HG02623 (cell line): ENCODE results near the gene SGMS1.
"Not testable (repeated sequence)": the region's sequence is repeated elsewhere in the genome, so short reads cannot be mapped to it uniquely, and the experiment has no call there.

ENCODE experiments used
- ATAC-seq: cut with Tn5 transposase; IDR thresholded peaks from one replicate; pipeline ENCODE4 v1.9.1; 2021; ENCODE audit warnings: moderate library complexity; ENCODE audit not compliant: unreplicated experiment

The SGMS1 gene

DNA sequence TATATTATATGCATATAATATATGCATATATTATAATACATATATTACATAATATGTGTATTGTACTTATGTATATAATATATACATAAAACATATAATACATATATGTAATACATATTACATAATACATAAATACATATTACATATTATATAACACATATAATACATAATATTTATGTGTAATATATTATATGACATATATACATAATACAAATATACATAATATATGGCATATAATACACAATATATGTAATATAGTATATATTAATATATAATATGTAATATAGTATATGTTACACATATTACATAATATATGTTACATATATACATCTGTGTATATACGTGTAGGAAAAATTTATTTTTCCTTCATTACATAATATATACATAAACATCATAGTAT lies 63.4 kb downstream of the SGMS1 start:
- ATAC-seq = no peak

DNA sequence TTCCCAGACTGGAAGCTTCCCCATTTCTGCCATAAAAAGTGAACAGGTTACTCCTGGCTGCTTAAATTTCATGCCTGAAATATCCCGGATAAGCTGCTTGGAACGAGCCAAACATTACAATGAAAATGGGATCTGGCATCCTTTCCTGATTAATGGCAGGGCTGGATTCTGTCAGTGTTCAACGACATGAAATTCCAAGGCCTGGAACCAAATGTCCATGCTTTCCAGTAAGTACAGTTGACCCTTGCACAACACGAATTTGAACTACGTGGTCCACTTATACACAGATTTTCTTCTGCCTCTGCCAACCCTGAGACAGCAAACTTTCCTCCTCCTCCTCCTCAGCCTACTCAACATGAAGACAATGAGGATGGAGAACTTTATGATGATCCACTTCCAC lies 65.4 kb downstream of the SGMS1 start:
- no peak for ATAC-seq

DNA sequence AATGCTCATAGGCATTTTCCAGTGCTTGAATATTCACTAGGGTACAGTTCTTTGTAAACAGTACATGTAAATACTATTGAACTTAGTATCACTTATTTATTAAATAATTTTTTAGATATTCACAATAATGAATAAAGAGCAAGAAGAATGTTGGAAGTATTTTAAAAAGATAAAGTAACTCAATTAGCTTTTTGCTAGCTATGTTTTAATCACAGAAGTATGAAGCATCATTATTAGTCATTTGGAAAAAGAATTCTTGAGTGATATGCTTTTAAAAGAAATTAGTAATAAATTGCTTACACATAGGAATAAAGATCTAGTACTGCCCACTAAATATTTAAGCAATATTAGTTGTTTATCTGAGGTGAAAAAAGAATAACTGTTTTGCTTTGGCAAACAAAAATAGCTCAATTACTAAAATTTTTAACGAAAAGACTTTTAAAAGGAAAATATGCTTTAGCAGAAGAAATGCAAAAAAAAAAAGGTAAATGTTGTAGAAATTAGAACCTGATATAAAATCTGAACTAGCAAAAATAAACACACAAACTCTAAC lies 66.5 kb downstream of the SGMS1 start:
- ATAC-seq = no peak

DNA sequence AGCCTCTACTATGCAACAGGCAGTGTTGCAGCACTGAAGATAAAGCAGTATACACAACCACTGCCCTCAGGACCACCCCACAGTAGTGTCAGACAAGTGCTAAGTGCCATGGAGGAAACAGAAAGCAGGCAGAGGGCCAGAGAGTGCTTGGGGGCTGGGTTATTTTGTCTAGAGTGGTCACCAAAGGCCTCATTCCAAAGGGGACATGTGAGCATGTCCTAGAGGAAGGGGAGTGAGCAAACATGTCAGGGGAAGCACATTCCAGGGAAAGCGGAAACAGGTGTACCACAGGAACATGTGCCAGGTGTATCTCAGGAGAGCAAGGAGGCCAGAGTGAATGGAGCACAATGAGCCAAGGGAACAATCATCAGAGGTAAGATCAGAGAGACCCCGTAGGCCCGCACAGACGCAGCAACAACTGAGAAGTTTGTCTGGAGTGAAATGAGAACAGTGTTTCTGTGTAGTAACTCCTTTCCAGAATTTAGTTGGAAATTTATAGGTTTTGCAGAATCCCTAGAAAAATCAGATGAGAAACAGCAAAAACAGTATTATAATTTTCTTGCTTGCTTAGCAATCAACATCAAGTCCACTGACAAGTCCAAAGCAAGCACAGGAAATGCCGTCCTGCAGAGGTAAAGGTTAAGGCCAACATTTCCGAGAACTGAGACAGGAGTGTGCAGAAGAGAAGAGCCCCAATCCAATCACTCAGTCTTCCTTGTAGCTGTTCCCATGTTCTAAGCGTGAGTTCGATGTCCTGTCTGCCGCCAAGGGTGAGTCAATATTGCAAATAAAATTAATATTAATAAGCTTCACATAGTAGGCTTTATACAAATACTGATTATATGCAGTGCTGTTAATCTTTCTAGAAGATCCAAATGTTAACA lies 67.3 kb downstream of the SGMS1 start:
- ATAC-seq = no peak

DNA sequence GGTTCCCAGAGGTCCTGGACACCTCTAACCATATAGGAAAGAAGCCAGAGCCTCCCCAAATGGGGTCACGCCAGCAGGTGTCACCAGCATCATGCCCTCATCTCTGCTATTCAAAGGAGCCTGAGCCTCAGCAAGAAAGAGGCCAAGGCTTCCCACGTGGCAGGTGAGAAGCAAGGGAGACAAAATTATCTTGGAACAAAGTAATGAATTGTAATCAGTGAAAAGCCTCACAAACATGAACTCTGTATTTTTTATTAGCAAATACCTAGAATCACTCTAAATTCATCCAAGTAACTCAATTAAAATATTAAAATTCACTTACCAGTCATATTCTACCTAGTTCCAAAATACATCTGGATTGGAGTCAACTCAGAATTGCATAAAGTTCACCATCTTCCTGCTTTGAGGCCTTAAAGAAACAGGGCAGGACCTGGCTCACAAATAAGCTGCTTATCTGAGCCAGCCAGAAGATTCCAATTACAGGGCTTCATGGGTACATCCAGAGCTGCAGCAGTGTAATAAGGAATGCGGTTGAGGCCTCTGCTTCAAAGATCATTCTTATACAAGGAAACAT lies 68.7 kb downstream of the SGMS1 start:
- ATAC-seq = no peak

DNA sequence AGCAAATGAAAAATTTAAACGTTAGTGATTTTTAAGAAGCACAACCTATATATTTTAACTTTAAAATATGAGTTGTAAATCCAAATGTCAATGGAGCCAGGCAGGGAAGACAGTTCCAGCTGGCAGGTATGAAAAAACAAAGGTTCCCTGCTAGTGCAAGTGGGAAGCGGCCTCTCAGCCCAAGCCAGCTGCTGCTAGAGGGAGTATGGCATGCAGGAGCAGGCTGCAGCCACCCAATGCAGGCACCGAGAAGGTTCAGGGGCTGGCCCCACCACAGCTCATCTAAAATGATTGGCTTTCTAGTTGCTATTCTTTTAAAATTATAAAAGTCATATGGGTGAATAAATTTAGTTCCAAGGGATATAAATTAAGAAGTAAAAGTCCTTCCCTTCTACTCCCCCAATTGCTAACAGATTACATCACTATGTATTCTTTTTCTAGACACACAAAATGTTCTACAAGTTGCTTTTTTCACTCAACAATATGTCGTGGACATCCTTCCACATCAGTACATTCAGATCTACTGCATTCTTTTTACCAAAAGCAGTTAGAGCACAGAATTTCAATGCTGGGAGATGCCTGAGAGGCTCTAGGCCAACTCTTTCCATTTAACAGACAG lies 69.3 kb downstream of the SGMS1 start:
- no peak for ATAC-seq

DNA sequence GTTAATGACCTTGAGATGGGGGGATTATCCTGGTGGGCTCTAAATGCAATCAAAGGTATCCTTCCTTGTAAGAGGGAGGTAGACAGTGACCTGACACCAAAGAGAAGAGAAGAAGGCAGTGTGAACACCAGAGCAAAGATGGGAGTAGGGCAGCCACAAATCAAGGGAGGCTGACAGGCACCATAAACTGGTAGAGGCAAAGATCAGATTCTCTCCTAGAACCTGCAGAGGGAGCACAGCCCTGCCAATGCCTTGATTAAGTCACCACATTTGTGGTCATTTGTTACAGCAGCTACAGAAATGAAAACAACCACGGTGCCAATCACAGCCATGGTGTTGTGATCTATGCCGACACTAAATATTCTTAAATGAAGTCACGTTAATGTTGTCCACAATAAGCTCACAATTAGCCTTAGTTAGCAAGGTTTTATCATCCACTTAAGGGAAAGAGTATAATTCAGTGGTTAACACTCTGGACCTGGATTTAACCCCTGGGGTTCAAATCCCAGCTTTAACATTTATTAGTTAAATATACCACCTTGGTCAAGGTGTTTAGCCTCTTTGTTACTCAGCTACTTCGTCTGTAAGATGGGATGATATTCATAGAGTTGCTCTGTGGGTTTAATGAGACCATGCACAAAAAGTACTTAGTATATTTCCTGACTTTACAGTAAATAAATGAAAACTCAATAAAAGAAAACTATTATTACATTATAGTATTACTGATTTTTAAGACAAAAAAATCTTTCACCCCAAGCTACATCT lies 70.8 kb downstream of the SGMS1 start:
- ATAC-seq = no peak

DNA sequence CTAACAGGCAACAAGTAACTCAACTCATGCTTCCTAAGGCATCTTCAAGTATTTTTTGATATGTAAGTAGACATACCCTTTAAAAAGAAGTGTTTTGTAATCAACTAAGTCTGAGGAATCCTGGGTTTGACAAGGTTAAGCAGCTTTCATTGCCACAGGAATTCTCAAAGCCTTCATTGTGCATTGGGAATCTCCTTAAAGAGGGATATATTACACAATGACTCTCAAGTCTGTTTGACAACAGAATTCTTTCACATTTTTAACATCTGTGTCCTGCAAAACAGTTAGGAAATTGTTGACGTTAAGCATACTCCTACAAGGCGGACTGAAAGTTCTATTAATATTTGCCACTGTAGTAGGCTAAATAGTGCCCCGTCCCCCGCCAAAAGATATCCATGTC lies 71.4 kb downstream of the SGMS1 start:
- ATAC-seq = no peak

DNA sequence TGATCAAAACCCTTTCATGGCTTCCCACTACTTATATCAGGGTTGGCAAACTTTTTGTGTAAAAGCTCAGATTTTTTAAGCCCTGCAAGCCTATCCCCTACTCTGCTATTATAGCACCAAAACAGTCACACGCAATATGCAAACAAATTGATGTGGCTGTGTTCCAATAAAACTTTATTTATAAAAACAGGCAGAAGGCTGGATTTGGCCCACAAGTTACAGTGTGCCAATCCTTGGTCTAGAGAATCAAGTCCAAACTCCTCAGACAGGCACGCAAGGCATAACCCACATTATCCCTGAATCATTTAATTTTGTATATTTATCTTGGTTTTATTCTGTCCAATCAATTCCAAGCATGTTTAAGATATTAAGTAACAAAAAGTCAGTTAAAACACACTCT lies 71.9 kb downstream of the SGMS1 start:
- ATAC-seq = no peak

DNA sequence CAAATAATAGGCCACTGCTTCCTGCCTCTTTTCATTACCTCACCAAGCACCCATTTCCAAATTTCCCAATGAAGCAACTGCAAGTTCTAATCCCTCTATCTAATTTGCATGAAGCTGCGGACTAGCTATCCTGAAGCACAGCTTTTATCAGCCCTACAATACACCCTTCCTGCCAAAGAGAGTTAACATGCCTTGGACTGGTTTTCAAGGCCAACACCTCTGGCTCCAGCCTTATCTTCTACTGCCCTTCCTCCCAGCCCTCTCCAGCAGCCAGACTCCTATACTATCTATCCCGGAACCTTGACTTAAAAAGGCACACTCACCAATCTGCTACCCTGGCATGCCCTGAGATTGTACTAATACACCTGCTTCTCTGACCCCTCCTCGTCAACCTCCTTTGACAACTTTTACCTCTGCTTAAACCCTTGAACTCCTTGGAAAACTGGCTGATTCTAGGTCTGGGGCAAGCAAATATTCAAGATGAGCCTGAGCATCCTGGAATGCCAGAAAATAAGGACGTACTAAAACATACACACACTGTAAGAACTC lies 73.4 kb downstream of the SGMS1 start:
- no peak for ATAC-seq

DNA sequence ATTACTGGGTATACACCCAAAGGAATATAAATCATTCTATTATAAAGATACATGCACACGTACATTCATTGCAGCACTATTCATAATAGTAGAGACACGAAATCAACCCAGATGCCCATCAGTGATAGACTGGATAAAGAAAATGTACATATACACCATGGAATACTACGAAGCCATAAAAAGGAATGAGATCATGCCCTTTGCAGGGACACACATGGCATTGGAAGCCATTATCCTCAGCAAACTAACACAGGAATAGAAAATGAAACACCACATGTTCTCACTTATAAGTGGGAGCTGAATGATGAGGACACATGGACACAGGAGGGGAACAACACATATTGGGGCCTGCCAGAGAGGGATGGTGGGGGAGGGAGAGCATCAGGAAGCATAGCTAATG lies 74.6 kb downstream of the SGMS1 start:
- ATAC-seq = not testable (repeated sequence)

DNA sequence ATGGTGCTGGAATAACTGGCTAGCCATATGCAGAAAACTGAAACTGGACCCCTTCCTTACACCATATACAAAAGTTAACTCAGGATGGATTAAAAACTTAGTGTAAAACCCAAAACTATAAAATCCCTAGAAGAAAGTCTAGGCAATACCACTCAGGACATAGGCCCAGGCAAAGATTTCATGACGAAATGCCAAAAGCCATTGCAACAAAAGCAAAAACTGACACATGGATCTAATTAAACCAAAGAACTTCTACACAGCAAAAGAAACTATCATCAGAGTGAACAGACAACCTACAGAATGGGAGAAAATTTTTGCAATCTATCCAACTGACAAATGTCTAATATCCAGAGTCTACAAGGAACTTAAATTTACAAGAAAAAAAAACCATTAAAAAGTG lies 75.3 kb downstream of the SGMS1 start:
- not testable (repeated sequence) for ATAC-seq

DNA sequence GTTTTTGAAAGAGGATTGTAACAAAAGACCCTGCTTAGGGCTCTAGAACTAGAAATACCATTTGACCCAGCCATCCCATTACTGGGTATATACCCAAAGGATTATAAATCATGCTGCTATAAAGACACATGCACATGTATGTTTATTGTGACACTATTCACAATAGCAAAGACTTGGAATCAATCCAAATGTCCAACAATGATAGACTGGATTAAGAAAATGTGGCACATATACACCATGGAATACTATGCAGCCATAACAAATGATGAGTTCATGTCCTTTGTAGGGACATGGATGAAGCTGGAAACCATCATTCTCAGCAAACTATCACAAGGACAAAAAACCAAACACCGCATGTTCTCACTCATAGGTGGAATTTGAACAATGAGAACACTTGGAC lies 77.5 kb downstream of the SGMS1 start:
- not testable (repeated sequence) for ATAC-seq

DNA sequence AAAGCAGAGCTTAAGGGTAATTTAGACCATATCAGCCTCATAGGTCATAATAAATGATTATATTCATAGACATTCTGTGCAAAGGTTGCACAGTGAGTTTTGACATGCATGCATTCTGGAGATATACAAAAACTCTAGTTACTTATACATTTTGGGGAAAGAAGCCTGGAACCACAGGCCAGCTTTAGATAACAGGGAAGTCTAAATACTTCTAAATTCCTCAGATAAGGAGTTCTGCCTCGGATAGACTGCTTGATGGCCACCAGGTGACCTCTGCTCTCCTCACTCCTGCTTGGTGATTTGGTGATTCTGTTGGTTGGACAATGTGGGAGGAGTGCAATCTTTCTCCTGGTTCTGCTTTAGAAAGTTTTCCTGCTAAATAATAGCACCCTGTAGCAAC lies 77.9 kb downstream of the SGMS1 start:
- ATAC-seq = no peak

DNA sequence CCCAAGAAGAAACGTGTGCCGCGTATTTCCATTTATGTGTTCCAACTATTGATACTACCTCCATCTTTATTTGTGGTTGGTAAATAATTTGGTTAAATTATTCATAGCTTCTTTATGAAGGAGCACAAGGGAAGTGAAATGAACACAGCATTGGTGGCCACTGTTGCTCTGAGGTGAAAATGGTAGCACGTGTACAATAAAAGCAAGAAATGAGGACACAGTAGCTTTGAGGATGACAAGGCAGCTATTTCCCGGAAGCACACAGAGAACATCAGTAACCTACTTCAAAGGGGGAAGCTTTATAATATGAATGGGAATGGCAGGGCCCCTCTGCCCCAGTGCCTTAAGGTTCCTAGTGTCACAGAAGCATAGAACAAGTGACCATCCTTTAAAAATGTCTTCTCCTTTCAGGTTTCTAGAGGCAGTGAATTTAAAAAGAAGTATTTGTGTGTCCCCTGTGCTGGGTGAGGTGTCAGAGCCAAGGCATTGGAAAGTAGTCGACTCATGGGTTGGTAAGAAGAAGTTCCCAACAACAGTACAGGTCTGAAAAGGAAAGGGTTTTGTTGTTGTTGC lies 78.8 kb downstream of the SGMS1 start:
- no peak for ATAC-seq

DNA sequence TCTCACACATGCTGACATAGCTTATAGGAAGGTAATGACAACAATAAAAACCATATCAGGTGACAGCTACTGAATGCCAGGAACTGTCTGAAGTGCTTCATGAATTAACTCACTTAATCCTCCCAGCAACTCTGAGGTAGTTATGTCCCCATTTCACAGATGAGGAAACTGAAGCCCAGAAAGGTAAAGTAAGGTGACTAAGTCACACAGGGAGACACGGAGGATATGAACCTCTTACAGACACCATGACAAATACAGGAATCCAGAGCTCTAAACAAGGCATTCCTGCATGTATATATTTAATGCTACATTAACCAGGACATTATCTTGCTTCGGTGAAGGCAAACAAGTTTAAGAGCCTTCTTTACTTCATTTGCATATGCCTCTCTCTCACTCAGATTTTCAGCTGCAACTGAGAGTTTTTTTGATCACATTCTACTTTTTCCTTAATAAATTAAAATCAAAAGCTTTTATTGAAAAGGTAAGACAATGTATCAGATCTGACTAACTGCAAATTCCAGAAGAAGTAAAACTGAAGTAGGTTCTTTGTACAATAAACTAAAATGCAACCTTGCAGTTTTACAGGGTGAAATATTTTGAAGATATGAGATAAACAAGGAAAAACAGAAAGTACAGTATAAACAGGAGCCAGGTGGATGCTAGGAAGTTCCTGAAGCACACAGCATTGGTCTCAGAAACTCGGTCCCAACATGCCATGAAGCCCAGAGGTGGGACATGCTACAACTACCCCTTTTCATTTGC lies 79.5 kb downstream of the SGMS1 start:
- no peak for ATAC-seq

DNA sequence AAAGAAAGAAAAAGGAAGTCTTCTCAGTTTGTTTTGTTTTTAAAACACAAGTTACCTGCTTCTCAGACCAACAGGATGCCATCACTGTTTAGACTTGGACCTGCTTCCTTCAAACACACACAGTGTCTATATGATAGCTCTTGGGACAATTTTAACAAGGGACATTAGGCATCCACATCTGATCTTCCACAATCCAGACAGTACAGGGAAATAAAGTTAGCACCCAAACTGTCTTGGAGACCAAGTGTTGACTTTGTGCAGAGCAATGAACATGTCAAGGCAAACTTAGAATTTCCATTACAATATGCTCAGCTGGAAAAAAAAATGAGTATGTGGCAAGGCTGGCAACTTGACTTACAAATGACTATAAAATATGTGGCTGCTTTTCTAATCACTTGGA lies 80.9 kb downstream of the SGMS1 start:
- ATAC-seq = no peak

DNA sequence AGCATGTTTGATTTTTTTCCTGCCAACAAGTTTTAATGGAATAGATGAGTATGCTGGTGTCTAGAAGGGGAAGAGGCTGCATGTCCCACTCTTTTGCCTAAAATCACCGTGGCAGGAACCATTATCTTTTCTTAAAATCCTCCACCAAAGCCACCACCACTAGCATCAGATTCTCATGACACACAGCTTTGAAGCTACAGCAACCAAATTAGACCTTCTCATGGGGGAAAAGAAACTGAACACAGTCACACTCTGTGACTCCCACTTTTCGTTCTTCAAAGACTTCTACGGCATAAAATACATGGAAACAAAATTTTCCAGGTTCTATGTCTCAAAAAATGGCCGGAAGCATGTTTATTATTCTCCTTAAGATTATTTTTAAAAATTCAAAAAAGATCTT lies 81.8 kb downstream of the SGMS1 start:
- peak; percentile 40 for ATAC-seq

DNA sequence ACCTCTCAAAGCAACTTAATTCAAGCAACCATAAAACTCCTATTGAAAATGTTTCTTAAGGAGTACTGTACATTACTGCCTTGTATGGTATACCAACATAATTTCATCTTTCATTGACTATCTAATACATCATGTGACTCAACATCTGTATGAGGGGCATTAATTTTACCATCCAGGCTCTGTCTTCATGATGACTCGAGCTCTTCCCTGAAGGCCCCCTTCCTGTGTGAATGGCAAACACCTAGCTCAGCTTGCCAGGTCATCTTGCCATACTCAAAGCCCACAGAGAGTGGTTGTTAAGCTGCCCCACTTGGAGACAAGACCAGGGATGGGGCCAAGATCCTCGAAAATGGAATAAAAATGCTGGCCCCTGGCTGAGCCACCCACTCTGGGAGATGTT lies 82.4 kb downstream of the SGMS1 start:
- ATAC-seq = no peak

DNA sequence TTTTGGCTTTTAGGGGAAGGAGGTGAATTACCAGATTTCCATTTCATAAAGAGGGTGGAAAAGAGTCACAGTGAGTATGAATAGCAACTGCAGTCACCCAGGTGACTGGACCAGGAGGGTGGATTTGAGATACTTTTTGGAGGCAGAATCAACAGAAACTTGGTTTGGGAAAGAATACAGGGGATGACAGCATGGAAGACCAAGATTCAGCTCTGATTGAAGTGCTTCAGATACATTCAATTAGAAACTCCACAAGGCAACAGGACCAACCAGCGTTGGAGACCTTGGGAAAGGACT lies 83.0 kb downstream of the SGMS1 start:
- no peak for ATAC-seq
